SK-N-SH (cell line): ENCODE results near the gene FOSB.

Source experiments
- CHD2 ChIP-seq: fragments of 150-350 bp; IDR thresholded peaks from 2 replicates; pipeline ENCODE4 v1.6.1; 2018; ENCODE audit warnings: low read length; ENCODE audit not compliant: partially characterized antibody
- CTCF ChIP-seq: fragments of 200-600 bp; sonication (generic); IDR thresholded peaks from 2 replicates; pipeline ENCODE4 v1.6.1; 2017; ENCODE audit warnings: antibody characterized with exemption, mild to moderate bottlenecking, moderate library complexity
- EP300 ChIP-seq, 2 experiments: IDR thresholded peaks; 2 replicates each; pipeline versions ENCODE4 v1.4.0 to v1.6.1; 2012; ENCODE audit warnings: borderline replicate concordance in 1 of 2, low read depth in 1 of 2, low read length in 1 of 2
- MAX ChIP-seq: IDR thresholded peaks from 2 replicates; pipeline ENCODE4 v1.4.0; 2012; ENCODE audit warnings: low read depth
- NRF1 ChIP-seq: IDR thresholded peaks from 2 replicates; pipeline ENCODE4 v1.6.1; 2012; ENCODE audit warnings: low read depth, mild to moderate bottlenecking, low read length
- POLR2AphosphoS5 ChIP-seq: IDR thresholded peaks from 2 replicates; pipeline ENCODE4 v1.6.1; 2012; ENCODE audit warnings: low read depth, low read length
- RXRA ChIP-seq: IDR thresholded peaks from 2 replicates; pipeline ENCODE4 v1.4.0; 2012; ENCODE audit warnings: low read depth, mild to moderate bottlenecking, borderline replicate concordance
- SIN3A ChIP-seq: IDR thresholded peaks from 2 replicates; pipeline ENCODE4 v1.6.1; 2012; ENCODE audit warnings: low read depth, mild to moderate bottlenecking, low read length, moderate library complexity, borderline replicate concordance
- TEAD4 ChIP-seq: IDR thresholded peaks from 2 replicates; pipeline ENCODE4 v1.4.0; 2012; ENCODE audit warnings: mild to moderate bottlenecking, borderline replicate concordance; ENCODE audit not compliant: insufficient read depth
- YY1 ChIP-seq: IDR thresholded peaks from 2 replicates; pipeline ENCODE4 v1.4.0; 2012; ENCODE audit warnings: low read depth, mild to moderate bottlenecking

- TF ChIP-seq TEAD4 (no peak), CTCF (no peak), SIN3A (no peak), YY1 (no peak), EP300 (IDR thresholded peaks at IDR 0.05; ENCODE audit: borderline replicate concordance in 1 of 2, low read depth in 1 of 2, low read length in 1 of 2) (no peak), CHD2 (no peak), NRF1 (no peak), MAX (no peak), RXRA (no peak), POLR2AphosphoS5 (no peak)
These were observed 3.5 kb downstream of the FOSB start for GRCh38 chr19:45471111-45471930.
